Panc1 (cell line): ENCODE measurements around the gene ZNF454.

Experiments
- CTCF ChIP-seq: fragments of 450-650 bp; IDR thresholded peaks from 2 replicates; pipeline ENCODE4 v1.5.1; 2017; ENCODE audit warnings: mild to moderate bottlenecking
- POLR2AphosphoS5 ChIP-seq: IDR thresholded peaks from 2 replicates; pipeline ENCODE4 v1.6.1; 2012; ENCODE audit warnings: mild to moderate bottlenecking, low read depth, low read length, moderate library complexity
- SIN3A ChIP-seq: IDR thresholded peaks from 2 replicates; pipeline ENCODE4 v1.6.1; 2012; ENCODE audit warnings: low read depth, mild to moderate bottlenecking, low read length, moderate library complexity, borderline replicate concordance; ENCODE audit not compliant: insufficient read depth

- TF ChIP-seq CTCF (no peak), POLR2AphosphoS5 (no peak), SIN3A (no peak)
Measured at GRCh38 chr5:178983728-178984127, 42.7 kb downstream of the ZNF454 start.
